ENCODE measurements around the gene BTLA. TPM values are rescaled to one million over a fixed set of nuclear protein-coding genes. Genes with fewer than 3 reads are reported as not detected.

Gene BTLA
- total and polyA plus RNA-seq, 10 of the 15 experiments (the other 5 are each of a cell fraction or from before 2014, with no cell fraction given), result 55.4 to 134 (median 84.2) TPM

DNA sequence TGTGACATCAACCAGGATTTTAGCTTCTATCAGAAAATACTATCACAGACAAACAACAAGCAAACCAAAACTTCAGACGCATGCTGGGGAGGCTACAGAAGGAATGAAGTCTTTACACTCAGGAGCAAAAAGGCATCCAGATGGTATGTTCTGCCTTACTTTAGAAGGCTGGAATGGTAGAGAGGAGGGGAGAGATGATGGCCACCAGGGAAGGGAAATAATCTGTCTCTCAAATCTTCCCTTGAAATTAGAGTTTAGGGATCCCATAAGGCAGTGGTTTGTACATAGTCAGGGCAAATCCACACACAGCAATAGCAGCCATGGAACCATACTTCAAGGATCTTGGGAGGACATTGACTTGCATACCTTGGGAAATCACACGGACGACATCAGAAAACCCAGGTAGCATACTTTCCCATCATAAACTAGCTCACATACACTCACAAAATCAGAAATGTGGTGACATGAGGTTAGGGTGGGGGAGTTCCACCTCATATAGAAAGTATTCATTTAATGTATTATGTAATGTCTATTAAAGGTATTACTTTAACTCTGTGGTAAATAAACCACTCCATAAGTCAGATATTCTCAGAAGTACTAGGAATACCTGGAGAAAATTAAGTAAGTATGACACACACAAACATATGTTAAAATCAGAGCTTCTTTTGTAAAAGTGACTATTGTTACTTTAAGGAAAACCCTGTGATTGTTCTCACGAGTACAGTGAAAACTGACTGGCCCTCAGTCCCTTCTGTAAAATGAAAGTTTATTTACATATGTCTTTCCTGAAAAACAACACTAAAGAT is 9.4 kb downstream of the BTLA start:
- intact Hi-C loops (cut with micrococcal nuclease; ENCODE audit: unreplicated experiment), result loop anchor here (1.0 to 10.0 kb wide), 4 partner anchors 25 to 355 kb away; partner anchors contain the start of gene GCSAM
- H3K4me1 ChIP-seq (ENCODE audit: control insufficient read depth, insufficient read depth, low read length), result peaks cover 13% of the 10 kb centered on the region; the same call in 1 of the 2 replicates
- TF ChIP-seq CREB1 (IDR thresholded peaks at IDR 0.05; ENCODE audit: low read depth), result peak; percentile 58
- peak; percentile 76; the same call in 1 of the 2 replicates for TF ChIP-seq ZBED1 (IDR thresholded peaks at IDR 0.05; ENCODE audit: borderline replicate concordance)
- TF ChIP-seq EGR1 (IDR thresholded peaks at IDR 0.05; ENCODE audit: borderline replicate concordance in 1 of 2, low read depth in 2 of 2, low read length in 2 of 2), result no peak
- no peak for TF ChIP-seq HDAC6 (IDR thresholded peaks at IDR 0.05; ENCODE audit: unreplicated experiment)
- TF ChIP-seq ZNF622 (IDR thresholded peaks at IDR 0.05), result no peak
- no peak; the same call in 1 of the 2 replicates for TF ChIP-seq TARDBP (IDR thresholded peaks at IDR 0.05; ENCODE audit: borderline replicate concordance)
- no peak for TF ChIP-seq PAX8 (IDR thresholded peaks at IDR 0.05)
- no peak for TF ChIP-seq YBX1 (IDR thresholded peaks at IDR 0.05)
- TF ChIP-seq CBFB (IDR thresholded peaks at IDR 0.05; ENCODE audit: low read depth), result peak; percentile 85; the same call in 1 of the 2 replicates
- TF ChIP-seq EED (IDR thresholded peaks at IDR 0.05; ENCODE audit: low read depth), result peak; percentile 86
- TF ChIP-seq CBX3 (IDR thresholded peaks at IDR 0.05; ENCODE audit: borderline replicate concordance, low read depth), result no peak
- TF ChIP-seq NRF1 (conservative IDR thresholded peaks at IDR 0.05; ENCODE audit: low read depth, low read length), result no peak
- TF ChIP-seq, protein P1, sequence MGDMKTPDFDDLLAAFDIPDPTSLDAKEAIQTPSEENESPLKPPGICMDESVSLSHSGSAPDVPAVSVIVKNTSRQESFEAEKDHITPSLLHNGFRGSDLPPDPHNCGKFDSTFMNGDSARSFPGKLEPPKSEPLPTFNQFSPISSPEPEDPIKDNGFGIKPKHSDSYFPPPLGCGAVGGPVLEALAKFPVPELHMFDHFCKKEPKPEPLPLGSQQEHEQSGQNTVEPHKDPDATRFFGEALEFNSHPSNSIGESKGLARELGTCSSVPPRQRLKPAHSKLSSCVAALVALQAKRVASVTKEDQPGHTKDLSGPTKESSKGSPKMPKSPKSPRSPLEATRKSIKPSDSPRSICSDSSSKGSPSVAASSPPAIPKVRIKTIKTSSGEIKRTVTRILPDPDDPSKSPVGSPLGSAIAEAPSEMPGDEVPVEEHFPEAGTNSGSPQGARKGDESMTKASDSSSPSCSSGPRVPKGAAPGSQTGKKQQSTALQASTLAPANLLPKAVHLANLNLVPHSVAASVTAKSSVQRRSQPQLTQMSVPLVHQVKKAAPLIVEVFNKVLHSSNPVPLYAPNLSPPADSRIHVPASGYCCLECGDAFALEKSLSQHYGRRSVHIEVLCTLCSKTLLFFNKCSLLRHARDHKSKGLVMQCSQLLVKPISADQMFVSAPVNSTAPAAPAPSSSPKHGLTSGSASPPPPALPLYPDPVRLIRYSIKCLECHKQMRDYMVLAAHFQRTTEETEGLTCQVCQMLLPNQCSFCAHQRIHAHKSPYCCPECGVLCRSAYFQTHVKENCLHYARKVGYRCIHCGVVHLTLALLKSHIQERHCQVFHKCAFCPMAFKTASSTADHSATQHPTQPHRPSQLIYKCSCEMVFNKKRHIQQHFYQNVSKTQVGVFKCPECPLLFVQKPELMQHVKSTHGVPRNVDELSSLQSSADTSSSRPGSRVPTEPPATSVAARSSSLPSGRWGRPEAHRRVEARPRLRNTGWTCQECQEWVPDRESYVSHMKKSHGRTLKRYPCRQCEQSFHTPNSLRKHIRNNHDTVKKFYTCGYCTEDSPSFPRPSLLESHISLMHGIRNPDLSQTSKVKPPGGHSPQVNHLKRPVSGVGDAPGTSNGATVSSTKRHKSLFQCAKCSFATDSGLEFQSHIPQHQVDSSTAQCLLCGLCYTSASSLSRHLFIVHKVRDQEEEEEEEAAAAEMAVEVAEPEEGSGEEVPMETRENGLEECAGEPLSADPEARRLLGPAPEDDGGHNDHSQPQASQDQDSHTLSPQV (IDR thresholded peaks at IDR 0.05), result peak; percentile 44; the same call in 1 of the 2 replicates
- TF ChIP-seq, protein P2, sequence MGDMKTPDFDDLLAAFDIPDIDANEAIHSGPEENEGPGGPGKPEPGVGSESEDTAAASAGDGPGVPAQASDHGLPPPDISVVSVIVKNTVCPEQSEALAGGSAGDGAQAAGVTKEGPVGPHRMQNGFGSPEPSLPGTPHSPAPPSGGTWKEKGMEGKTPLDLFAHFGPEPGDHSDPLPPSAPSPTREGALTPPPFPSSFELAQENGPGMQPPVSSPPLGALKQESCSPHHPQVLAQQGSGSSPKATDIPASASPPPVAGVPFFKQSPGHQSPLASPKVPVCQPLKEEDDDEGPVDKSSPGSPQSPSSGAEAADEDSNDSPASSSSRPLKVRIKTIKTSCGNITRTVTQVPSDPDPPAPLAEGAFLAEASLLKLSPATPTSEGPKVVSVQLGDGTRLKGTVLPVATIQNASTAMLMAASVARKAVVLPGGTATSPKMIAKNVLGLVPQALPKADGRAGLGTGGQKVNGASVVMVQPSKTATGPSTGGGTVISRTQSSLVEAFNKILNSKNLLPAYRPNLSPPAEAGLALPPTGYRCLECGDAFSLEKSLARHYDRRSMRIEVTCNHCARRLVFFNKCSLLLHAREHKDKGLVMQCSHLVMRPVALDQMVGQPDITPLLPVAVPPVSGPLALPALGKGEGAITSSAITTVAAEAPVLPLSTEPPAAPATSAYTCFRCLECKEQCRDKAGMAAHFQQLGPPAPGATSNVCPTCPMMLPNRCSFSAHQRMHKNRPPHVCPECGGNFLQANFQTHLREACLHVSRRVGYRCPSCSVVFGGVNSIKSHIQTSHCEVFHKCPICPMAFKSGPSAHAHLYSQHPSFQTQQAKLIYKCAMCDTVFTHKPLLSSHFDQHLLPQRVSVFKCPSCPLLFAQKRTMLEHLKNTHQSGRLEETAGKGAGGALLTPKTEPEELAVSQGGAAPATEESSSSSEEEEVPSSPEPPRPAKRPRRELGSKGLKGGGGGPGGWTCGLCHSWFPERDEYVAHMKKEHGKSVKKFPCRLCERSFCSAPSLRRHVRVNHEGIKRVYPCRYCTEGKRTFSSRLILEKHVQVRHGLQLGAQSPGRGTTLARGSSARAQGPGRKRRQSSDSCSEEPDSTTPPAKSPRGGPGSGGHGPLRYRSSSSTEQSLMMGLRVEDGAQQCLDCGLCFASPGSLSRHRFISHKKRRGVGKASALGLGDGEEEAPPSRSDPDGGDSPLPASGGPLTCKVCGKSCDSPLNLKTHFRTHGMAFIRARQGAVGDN (IDR thresholded peaks at IDR 0.05), result peak; percentile 59; the same call in 1 of the 2 replicates
- TF ChIP-seq KLF5 (IDR thresholded peaks at IDR 0.05; ENCODE audit: partially characterized antibody), result no peak

More for the DNA sequence above, 9.4 kb downstream of the BTLA start:
- peaks cover 7% of the 10 kb centered on the region for H3K9me3 ChIP-seq (replicated peaks; ENCODE audit: control insufficient read depth, insufficient read depth, low read length)
- BruUV-seq (replicated peaks), result no TSS peak
- H4K20me1 ChIP-seq (ENCODE audit: control insufficient read depth, insufficient read depth), result no peaks in the 10 kb centered on the region
- H3K79me2 ChIP-seq (ENCODE audit: control insufficient read depth, insufficient read depth, low read length), result peaks cover 96% of the 10 kb centered on the region
- peak overlapping the region; percentile 48 for H2AFZ ChIP-seq (ENCODE audit: control insufficient read depth, low read depth, low read length)
- H3K27ac ChIP-seq (ENCODE audit: control insufficient read depth, insufficient read depth), result peak overlapping the region; percentile 97
- peaks cover 0 to 7% of the 10 kb centered on the region in 2 experiments; a peak in 2 of 4 replicates for H3K36me3 ChIP-seq (ENCODE audit: control insufficient read depth in 2 of 2, insufficient read depth in 2 of 2, low read length in 1 of 2)
- peak; percentile 75 for DNase-seq (ENCODE audit: low read depth, low spot score)
- ChIA-PET POLR2A (interaction anchor here (1.0 to 3.5 kb wide), 14 partner anchors 10 to 375 kb away, joined by 3 to 23 read pairs (median 5); partner anchors contain the start of genes BTLA and GCSAM), SMC1A (ENCODE audit: uncharacterized antibody, unreplicated experiment) (interaction anchor here (0.7 to 9.7 kb wide), 21 partner anchors 9 to 376 kb away, joined by 3 to 93 read pairs (median 5); partner anchors contain the start of genes BTLA, CD200 and GCSAM), CTCF (interaction anchor here (0.7 to 4.2 kb wide), 15 partner anchors 8 to 378 kb away, joined by 3 to 24 read pairs (median 4); partner anchors contain the start of genes ATG3, BTLA, CD200 and SLC35A5), RAD21 (ENCODE audit: unreplicated experiment) (interaction anchor here (0.6 to 14.4 kb wide), 25 partner anchors 10 to 379 kb away, joined by 3 to 262 read pairs (median 4); partner anchors contain the start of genes BTLA, CD200 and GCSAM)
- peak overlapping the region; percentile 51 for H3K4me3 ChIP-seq
- peak overlapping the region; percentile 76 for H3K9ac ChIP-seq (ENCODE audit: control insufficient read depth, insufficient read depth, low read length)
- WGBS (ENCODE audit: insufficient coverage, insufficient replicate concordance, low lambda C conversion rate, missing lambda C conversion rate), result 12% methylated on average over 4 of the region's 4 CpGs
- H3K4me2 ChIP-seq (ENCODE audit: control insufficient read depth, insufficient read depth), result peak overlapping the region; percentile 98
- FAIRE-seq, result peak; percentile 61
- H3K27me3 ChIP-seq (replicated peaks in 1 of 2; ENCODE audit: control insufficient read depth in 2 of 2, insufficient read depth in 2 of 2, low read length in 1 of 2), result no peaks in the 10 kb centered on the region
- peak; percentile 61 for ATAC-seq
- in situ Hi-C loops (cut with MboI), result no loop called here
